OCI-M1 (cell line): ENCODE measurements around the gene ATXN1.
"Not testable (repeated sequence)": the region's sequence is repeated elsewhere in the genome, so short reads cannot be mapped to it uniquely, and the experiment has no call there.

Experiments used
- DNase-seq: peaks from one replicate; lab custom pipeline; 2025; lab: John Stamatoyannopoulos, UW

ATXN1 gene

DNA sequence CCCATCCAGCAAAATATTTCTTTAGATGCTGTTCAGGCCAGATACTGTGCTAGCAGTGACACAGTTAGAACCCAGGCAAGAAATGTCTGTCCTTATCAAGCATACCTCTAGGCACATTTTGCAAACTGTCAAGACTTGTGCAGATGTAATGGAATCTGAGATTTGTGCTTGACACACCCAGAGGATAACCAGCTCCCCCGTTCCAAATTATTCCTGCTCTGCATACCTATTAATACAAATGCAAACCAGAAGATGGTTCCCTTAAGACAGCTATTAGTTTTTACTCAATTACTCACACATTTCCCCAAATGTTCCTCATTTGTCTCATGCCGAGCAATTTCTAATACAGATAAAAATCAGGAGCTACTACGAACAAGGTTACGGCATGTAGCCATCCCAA lies 40.4 kb downstream of the ATXN1 start:
- DNase-seq: no peak

DNA sequence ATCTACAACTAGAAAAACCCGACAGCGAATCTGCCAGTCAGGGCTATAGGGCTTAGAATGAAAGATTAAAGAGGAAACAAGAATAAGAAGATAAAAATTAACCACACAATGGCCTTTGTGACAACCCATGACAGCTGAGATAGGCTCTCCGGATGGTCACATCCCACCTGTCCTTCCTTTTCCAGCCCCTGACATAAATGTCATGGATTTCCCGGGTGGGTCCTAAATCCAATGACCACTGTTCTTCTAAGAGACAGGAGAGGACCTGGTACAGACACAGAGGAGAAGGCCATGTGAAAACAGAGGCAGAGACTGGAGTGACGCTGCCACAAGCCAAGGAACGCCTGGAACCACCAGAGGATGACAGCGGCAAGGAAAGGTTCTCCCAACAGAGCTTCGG lies 41.8 kb downstream of the ATXN1 start:
- no peak for DNase-seq

DNA sequence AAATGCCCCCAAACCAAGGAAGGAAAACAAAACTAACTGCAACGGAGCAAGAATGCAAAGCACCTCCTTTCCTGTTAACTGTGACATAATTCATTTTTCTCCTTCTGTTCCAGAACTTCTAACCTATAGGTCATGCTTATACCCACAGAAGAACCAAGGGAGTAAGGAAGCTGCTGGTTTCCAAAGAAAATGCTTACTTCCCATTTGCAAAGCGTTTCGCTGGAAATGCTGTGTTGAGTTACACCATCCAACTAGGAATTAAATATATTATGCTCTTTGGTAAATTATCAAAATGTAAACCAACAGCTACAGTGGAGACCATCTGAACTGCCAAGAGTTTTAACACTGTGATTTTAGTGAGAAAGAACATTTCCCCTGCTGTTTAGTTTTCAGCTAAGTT lies 42.9 kb downstream of the ATXN1 start:
- DNase-seq: no peak

DNA sequence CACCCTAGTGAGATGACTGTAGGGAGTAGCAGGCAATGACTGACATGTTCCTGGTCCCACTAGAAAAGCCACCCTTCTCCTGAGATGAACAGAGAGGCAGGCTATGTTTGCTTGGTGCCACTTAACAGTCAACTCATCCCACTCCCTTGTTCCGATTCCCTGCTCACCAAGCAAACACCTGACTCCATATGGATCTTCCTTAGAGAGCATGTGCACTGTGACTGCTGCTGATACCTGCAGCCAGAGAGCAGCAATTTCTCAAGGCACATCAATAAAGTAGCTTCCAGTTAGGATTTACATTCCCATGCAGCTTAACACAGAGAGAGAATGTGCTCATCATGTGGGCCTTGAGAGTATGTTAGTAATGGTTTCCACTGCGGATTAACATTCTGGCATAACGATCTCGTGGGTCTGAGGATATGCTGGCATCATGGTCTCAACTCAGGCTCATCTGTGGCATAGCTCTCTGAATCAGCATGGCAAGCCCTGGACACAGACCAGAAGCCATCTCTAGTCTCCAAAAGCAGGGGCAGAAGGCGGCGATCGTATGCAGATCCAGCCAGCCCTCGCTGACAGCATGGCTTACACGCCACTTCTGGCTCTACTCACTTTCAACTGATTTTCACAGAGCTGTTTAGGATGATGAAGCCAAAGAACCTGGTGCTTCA lies 43.9 kb downstream of the ATXN1 start:
- no peak for DNase-seq

DNA sequence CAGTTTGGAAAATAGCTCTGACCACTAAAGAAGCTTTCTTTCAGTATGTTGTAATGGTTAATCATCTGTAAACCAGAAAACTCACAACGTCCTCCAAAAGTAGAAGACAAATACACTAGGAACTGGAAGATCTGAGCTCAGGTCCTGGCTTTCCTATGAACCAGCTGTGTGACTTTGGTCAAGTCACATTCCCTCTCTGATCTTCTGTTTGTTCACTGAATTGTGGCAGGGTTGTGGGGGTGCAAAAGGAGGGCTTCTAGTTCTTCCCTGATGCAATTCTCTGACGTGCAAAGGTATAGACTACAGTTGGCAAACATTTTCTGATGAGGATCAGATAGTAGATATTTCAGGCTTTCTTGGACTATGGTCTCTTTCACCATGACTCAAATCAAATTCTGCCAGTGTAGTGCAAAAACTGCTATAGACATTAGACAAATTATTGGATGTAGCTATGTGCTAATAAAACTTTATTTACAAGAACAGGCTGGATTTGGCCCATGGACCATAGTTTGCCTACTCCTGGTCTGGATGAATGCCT lies 44.9 kb downstream of the ATXN1 start:
- no peak for DNase-seq

DNA sequence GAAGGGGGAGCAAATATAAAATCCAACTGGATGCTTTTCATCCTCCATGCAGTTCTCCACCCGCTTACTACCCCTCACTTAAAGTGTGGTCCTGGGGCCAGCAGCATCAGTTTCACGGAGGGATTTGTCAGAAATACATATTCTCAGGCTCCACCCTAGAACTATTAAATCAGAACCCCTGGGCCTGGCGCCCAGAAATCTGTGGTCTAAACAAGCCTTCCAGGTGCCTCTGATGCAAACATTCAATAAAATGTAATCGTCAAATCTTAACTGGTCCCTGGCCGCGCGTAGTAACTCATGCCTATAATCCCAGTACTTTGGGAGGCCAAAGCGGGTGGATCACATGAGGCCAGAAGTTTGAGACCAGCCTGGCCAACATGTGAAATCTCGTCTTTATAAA lies 47.7 kb downstream of the ATXN1 start:
- DNase-seq: no peak

DNA sequence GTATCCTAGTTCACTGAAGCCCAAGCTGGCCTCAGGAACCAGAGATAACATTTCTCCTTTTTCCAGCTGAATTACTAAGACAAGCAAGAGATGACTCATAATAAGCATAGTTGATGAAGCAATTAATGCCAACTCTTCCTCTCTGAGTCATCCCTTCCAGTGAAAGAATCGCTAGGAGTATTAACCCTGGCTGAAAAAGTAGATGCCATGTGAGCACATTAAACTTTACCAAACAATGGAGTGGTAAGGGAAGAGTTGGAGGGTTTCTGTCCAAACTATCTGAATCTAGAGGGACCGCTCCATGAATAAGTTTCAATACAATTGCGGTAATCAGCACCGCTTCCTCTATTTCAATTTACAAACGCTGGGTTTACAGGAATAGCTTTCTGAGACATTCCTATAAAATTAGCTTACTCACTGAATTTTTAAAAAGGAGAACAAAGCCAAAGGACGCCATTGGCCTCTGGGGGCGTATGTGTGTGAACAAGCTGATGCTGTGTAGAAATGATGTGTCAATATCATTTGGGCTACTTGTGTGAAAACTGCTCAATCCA lies 48.3 kb downstream of the ATXN1 start:
- DNase-seq: peak; percentile 85

DNA sequence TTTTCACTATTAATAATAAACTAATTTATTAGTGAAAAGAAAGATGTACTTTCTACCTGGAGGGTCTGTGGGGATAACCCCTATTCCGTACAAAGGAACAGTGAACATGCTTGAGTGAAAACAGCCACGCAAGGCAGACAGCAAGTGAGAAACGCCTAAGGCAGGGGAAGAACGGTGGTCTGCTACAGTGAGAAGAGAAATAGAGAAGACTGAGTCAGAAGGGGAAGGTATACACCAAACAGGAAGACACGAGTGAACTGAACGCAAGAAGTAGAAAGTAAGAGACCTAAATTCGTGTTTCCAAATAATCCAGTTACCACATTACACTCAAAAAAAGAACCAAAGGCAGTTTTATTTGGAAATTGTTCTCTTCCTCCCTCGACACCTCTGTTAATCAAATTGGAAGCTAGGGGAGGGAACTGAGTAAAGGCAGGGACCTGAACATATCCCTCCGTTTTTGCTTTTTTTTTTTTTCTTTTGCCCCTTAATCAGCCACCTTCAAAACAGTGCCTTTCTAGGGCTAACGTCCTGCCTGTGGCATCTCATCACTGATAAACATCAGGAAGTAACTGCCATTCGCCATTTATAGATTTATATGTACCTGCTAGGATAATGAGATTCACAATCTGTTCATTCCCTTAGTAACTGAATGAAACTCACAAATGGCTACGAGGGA lies 48.9 kb downstream of the ATXN1 start:
- no peak for DNase-seq

DNA sequence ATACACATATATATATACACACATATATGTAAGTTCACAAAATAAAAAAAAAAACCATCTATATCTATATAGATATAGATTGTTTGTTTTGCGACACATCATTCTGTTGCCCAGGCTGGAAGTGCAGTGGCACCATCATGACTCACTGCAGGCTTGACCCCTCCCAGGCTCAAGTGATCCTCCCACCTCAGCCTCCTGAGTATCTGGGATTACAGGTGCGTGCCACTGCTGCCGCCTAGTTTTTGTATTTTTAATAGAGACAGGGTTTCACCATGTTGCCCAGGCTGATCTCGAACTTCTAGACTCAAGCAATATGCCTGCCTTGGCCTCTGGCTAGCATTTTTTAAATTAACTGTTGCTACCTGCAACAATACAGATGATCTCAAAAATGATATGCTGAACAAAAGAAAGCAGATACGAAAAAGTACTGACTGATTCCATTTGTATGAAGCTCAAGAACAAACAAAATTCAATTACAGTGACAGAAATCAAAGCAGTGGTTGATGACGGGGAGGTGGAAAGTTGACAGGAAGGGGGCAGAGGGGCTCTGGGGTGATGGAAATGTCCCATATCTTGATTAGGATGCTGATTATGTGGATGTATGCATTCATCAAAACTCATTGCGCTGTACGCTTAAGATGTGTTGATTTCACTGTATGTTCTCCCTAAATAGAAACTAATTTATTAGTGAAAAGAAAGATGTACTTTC lies 49.6 kb downstream of the ATXN1 start:
- no peak for DNase-seq

DNA sequence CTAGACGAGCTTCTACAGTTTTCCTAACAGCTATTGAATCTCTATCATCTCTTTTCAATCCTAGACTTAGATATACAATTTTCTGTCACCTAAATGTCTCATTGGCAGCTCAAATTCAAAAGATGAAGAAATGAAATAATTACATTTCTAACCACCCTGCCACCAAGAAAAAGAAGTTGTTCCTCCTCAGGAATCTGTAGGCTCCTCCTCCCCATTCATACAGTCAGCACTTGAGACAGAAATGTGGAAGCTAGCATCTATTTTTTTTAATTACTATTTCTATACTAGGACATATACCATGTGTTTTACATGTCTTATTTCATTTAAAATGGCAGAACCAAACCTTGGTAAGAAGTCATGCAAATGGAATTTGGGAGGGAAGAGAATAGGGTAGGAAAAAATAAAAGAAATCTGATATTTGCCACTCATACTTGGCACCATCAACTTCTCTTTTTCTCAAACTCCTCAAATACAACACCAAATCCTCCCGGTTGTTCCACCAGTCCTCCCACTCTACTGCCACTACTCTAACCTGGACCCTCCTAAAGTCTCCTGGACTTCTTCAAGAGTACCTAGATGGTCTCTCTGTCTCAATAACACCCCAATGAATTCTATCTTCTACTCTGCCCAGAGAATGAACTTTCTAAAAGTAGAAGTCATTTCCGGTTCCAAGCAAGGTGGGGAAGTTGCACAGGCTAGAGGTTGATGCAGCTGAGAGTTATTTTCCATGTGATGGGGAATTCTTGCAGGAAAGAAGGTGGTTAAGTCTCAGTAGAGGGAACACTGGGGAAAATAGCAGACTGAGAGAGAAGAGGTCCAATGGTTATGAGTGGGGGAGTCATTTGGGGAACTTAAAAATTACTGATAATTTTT lies 54.1 kb downstream of the ATXN1 start:
- no peak for DNase-seq

DNA sequence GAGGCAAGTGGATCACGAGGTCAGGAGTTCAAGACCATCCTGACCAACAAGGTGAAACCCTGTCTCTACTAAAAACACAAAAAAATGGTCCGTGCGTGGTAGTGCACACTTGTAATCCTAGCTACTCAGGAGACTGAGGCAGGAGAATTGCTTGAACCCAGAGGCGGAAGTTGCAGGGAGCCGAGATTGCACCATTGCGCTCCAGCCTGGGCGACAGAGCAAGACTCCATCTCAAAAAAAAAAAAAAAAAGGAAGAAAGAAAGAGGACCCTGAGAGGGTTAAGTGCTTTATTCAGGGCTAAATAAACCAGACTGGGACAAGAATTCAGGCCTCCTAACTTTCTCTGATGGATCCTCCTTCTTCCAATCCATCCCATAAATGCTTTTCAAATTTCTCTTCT lies 54.8 kb downstream of the ATXN1 start:
- not testable (repeated sequence) for DNase-seq

DNA sequence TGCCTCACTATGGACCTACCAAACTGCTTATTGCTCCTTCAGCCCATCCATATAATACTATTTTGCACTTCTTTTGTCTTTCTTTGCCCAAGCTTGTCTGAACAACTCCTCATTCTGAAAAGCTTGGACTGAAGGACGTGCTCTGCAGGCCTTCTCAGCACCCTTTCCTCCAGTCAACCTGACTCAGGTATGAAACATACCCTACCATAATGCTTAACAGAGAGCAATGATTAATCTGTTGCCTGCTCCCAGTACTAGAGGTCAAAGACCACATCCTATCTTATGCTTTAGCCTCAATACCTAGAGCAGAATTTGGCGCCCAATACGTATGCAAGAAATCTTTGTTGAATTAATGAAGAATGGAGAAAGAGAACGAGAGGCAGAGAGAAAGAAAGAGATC lies 55.2 kb downstream of the ATXN1 start:
- no peak for DNase-seq

DNA sequence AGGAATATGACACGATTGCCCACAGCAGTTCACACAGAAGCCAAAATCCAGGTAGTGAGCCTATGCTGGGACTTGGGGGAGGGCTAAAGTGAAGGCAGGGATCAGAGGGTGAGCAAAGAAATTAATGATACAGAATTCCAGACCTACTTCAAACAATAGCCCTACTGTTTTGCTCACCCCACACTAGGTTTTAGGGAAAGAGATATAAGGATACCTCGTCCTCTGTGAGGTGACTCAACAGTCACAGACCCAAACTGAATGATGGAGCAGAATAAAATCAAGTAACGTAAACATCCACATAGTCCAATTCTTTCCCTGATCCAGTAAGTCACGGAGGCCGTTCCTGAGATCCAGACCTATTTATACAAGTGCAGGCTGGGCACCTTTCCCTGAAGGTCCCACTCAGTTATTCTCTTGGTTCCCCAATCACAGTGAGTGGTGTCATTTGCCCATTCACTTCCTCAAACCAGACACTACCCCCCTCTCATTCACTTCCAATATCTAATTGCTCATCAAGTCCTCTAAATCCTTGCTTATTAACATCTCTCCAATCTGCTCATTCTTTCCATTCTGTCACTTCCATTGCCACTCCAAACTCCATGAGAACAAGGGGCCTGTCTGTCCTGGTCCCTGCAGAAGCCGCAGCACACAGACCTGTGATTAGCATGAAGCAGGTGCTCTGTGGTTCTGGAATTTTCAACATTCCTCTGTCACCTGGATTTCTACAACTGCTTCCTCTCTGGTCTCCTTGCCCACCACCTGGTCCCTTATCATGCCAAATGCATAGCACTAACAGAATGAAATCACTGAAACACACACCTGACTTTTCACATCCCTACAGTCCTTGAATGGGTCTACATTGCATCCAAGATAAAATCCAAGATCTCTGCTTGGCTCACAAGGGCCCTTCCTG lies 55.9 kb downstream of the ATXN1 start:
- DNase-seq: no peak

DNA sequence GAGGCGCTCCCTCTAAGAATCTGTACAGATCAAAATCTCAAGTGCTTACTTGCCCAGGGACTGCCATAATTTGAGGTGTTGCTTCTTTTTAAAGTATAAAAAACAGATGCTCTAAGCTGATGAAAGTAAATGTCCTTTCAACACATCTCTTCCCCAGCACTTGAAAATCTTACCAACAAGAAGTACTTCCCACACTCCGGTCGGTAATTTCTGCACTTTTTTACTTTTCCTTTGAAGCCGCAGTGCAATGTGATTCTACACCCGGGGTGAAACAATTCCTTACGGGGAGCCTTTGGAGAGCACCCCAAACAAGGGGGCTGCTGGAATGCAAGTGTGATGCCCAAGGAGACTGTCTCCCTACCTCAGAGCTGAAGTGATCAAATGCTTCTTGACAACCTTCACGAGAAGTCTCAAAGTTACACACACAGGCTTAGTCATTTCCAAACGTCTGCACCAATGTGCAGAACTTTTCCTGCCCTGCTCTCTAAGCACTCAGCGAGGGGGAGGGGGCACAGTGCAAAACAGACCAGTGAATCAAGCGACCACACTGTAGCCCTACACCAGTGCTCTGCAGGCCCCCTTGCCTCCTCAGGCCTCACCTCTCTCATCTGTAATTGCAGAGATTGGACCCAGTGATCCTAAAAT lies 56.7 kb downstream of the ATXN1 start:
- no peak for DNase-seq

DNA sequence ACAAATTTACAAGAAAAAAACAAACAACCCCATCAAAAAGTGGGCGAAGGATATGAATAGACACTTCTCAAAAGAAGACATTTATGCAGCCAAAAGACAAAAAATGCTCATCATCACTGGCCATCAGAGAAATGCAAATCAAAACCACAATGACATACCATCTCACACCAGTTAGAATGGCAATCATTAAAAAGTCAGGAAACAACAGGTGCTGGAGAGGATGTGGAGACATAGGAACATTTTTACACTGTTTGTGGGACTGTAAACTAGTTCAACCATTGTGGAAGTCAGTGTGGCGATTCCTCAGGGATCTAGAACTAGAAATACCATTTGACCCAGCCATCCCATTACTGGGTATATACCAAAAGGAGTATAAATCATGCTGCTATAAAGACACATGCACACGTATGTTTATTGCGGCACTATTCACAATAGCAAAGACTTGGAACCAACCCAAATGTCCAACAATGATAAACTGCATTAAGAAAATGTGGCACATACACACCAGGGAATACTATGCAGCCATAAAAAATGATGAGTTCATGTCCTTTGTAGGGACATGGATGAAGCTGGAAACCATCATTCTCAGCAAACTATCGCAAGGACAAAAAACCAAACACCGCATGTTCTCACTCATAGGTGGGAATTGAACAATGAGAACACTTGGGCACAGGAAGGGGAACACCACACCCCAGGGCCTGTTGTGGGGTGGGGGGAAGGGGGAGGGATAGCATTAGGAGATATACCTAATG lies 58.5 kb downstream of the ATXN1 start:
- DNase-seq: not testable (repeated sequence)

DNA sequence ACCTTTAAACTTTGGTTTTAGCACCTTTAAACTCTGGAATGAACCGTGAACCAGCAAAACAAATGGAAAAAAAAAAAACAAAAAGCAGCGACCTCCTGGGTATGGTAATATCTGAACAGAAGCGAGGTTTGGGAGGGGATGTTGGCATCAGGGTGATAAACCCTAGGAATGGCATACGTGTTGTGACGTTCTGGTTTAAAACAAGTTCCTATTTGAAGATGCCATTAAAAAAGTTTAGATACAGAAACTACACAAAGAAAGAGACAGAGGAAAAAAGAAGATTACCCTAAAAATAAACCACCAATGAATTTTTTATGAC lies 60.4 kb downstream of the ATXN1 start:
- no peak for DNase-seq

DNA sequence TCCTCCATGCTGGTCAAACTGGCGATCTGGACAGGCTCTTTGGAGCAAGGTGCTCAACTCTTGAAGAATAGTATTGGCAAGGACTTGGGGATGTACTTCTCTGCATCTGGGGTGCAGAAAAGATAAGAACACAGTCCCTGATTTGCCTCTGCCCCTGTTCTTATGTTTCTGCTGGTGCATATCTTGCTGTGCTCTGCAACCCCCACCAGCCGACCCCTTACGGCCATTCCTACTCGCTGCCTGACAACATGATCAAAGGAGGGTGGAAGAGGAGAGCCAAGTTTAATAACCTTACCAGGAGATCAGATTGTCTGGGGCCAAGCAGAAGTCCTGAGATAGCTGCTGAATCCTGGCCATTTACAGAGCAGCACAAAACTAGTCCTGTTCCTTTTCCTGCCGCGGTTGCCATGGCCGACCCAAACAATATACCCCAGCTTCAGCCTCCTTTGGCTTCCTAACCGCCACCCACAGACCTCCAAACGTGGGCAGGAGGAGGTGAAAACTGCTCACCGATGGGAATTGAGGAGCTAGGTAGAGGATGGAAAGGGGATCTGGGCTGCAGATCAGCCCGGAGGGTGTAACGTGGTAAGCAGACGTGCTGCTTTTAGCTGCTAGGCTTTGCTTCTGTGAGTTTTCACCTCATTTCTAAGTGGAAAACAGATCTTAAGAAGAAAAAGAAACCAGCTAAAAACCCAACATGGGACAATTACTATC lies 60.9 kb downstream of the ATXN1 start:
- DNase-seq: no peak

DNA sequence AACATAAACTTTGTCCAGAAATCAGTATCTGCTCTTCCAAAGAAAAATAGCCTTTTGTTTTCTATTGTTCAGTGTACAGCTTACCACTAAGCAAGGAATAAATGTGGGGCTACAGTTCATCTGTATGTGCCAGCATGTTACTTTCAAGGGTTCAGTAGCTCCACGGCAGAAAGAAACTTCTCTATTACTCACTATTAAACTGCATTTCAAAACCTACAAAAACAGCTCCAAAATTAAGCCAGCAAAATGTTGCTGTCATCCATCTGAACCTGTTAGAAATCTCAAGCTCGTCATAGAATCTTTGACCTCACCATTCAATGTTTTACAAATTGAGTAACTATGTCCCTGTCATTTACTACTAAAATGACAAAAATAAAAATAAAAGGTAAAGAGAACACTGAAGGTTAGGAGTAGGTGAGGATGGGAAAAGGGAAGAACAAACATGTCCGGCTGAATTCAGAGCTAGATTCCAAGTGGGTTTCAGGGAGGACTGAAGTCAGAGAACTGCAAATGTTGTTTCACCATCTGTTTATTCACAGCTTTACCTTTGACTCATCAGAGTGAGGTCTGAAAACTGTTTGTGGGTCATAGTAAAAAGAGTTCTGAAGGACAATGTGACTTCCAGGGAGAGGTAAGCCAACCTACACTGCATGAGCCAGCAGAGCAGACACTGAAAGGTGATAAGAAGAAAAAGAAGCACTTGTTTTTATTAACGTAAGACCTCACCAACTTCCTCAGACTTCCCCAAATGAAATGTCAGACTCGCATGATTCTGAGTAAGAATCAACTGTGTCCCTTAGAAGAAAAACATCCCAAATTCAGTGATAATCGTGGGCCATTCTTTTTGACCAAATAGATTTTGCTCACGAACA lies 62.0 kb downstream of the ATXN1 start:
- peak; percentile 32 for DNase-seq
